Activated CD4-positive, alpha-beta T cell treated with anti-CD3 and anti-CD28 coated beads for 24 hours (primary cell): ENCODE results near the gene LRRC71.

ENCODE experiments used
- DNase-seq, 2 donors: peaks; one replicate each; pipeline ENCODE4 v3.0.0-alpha.2; 2020; ENCODE audit warnings: low read depth in 2 of 2

Gene LRRC71

DNA sequence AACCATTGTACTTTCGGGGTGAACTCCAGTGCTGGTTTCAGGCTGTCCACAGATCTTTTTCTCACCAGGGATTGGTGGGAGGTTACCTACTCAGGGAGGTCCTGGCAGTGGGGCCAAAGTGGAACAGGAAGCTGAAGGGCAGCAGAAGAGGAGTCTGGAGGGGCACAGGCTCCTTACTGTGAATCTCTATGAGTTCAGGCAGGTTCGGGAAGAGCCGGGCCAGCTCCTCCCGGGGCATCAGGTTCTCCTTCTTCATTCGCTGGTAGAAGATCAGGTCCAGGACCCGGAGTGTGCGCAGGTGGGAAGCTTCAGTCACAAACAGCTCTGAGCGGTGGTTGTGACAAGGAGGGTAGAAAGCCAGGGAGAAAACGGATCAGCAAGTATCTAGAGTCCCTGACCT lies 26.7 kb downstream of the LRRC71 start:
- no peak for DNase-seq

DNA sequence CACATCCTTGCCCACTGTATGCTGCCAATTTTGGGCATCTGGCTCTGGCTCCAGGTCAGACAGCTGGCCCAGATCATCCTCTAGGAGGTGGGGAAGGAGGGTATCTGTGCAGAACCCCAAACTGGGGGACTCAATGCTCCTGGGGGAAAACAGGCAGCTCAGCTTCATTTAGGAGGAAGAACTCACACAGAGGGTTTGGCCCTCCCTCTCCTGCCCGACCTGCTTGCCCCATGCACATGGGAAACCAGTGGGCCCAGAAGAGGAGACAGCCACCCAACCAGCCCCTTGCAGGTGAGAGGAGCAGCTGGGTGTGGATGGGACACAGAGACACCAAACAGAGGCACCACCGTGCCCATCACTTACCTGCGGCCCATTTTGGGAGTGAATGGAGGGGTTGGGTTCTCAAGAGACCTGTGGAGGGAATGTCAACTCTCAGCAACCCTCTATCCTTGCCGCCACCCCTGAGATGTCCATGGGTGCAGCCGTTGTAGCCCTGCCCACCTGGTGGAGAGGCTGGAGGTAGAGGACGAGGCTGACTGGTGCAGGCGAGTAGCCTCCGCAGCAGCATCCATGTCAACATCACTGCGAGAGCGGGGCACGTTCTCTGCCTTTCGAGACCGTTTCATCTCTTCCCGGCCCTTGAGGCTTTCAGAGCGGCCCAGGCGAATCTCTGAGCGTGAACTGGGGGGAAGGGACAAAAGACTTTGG lies 27.5 kb downstream of the LRRC71 start:
- no peak for DNase-seq

DNA sequence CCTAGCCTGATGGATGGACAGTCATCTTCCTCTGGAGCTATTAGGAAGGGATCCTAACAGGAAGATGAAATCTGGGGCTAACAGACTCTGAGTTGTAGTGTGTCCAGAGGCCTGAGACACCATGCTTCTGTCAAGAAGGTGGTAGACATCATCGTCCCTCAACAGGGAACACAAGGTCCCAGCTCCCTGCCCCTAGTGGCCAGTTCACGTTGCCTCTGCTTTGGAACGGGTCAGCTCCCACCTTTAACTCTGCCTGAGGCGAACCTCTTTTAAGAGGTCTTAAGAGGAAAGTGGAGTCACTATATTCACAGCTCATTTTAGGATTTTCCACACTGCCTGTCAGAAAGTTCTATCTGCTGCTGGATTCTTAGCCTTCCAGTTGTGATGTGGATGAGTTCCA lies 28.3 kb downstream of the LRRC71 start:
- no peak for DNase-seq

- no peak for DNase-seq
These were observed 28.7 kb downstream of the LRRC71 start for GRCh38 chr1:156949127-156949526.

GRCh38 chr1:156951371-156951770 lies 30.9 kb downstream of the LRRC71 start:
- no peak for DNase-seq

DNA sequence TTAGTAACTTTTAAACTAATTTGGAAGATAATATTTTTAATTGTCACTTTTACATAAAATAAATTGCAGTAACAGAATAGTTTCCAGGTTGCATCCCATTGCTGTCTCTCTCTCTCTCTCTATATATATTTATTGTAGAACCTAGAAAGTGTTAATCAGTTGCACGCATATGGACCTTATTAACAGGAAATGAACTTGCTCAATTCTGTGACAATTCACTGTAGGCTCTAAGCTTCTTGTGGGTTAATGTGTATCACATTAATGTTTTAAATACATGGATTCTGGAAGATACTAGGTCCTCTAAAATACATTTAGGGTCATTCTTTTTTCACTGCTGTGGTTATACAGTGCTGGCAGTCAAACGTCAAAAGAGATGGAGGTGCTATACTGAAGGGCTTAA lies 33.1 kb downstream of the LRRC71 start:
- no peak for DNase-seq

GRCh38 chr1:156956333-156956732 lies 35.9 kb downstream of the LRRC71 start:
- DNase-seq = no peak

GRCh38 chr1:156957634-156958033 lies 37.2 kb downstream of the LRRC71 start:
- no peak for DNase-seq

DNA sequence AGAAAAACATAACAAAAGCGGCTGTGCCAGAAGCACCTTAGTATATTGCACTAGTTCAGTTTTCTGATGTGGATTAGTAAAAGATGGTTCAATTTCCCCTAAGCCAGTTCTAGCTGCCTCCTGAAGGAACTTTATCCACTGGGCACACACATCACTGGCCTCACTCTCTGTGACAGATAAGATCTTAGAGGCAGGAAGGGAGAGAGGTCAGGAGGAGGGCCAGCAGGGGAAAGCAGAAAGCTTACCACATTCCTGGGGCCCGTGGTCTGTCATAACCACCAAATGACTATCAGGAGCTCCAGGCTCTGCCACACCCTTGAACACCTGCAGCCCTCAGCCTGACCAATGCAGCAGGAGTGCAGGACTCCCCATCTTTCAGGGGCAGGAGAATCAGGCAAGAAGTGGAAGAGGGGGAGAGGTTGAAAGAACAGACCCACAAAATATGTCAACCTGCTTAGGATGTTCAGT lies 37.8 kb downstream of the LRRC71 start:
- DNase-seq = no peak

DNA sequence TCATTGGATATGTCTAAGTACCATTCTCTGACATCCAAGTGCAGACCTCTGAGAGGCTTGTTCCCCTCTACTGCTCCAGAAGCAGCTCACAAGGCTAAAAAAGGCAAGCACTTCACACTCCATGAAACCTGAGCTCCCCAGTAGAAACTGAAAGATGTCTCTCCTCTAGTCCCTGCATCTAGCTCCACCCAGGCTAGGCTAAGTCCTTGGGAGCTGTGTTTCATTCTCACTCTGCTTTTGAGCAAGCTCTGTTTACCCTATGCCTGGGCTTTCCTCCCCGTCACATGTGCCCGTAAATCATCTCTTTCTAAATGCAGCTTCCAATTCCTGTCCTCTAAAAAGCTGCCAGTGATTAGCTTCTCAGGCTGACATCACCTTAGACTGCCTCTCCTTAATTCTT lies 39.0 kb downstream of the LRRC71 start:
- no peak for DNase-seq

DNA sequence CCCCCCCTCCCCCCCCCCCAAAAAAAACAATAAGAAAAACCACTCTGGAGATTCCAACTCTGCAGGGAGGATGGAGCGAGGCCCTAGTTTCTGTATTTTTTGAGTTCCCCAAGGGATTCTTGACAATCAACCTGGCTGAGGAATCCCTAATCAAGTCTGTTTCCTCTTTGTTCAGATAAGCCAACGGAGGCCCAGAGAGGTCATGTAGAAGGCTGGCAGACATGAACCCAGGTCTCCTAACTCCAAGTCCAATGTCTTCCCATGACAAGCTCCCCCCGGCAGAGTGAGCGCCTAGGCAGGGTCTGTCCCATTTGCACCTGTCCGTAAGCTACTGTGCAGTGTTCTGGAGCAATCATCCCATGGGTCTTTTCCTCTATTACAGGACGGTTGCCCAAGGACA lies 39.5 kb downstream of the LRRC71 start:
- DNase-seq = no peak

DNA sequence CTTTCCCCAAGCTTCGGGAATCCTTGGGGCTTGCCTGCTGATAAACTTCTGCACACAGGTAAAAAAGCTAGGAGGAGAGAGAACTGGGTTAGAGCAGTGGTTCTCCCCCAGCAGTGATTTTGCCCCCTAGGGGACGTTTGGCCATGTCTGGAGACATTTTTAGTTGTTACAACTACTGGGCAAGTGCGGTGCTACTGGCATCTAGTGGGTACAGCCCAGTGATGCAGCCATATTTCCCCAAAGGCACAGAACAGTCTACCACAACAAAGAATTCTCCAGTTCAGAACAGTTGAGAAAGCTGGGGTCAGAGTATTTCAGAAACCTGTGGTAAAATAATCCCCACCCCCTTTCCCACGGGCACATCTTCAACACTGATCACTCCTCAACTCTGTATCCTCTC lies 41.3 kb downstream of the LRRC71 start:
- DNase-seq = peak in 1 of 2 donors; percentile 9

DNA sequence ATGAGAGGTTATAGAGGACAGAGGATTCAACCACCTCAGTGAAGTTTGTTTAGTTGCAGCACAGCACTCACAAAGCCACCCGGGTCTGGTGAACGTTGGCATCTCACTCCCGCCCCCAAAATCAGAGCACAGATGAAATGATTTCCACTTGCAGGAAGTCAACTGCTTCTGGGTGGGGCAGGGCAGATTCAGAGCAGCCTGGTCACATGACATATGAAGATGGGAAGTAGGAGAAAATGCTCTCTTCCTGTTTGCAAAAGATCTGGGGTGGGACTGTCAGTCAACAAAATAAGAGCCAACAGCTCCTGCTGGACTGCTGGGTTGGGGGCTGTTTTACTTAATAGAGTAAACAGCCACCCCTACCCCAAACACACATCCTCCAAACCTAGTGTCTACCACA lies 43.2 kb downstream of the LRRC71 start:
- DNase-seq = peak; percentile 3 to 7

DNA sequence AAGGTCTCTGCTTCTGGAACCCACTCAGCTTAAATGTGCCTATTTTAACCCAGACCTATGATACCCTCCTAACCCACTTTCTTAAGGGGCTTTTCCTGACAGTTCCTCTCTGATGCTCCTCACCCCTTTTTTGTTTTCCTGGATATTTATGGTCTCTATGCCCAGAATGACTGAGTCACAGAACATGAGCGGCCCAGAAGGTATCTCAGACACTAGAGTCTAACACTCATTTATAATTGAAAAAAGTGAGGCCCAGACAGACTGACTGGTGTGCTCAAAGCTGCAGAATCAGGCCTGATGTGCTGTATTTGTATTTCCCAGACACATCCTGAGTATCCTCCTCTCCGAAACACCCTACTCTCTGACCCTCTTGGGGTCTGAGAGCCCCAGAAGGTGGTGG lies 44.0 kb downstream of the LRRC71 start:
- DNase-seq = no peak

GRCh38 chr1:156969496-156969895 lies 49.1 kb downstream of the LRRC71 start:
- DNase-seq = no peak

GRCh38 chr1:156970017-156970416 lies 49.6 kb downstream of the LRRC71 start:
- no peak for DNase-seq

- DNase-seq = no peak
These were observed 53.0 kb downstream of the LRRC71 start for GRCh38 chr1:156973417-156973816.

DNA sequence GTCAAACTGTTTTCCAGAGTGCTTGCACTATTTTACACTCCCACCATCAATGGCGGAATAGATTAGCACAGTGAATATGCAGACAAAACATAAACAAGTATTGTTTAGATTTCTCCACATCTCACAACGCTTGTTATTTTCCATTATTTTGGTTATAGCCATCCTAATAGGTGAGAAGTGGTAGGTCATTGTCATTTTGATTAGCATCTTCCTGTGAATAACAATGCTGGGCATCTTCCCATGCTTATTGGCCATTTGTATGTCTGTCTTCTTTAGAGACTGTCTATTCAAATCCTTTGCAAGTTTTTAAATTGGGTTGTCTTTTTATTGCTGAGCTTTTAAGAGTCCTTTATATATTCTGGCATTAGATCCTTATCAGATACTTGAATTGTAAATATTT lies 54.7 kb downstream of the LRRC71 start:
- DNase-seq = no peak

DNA sequence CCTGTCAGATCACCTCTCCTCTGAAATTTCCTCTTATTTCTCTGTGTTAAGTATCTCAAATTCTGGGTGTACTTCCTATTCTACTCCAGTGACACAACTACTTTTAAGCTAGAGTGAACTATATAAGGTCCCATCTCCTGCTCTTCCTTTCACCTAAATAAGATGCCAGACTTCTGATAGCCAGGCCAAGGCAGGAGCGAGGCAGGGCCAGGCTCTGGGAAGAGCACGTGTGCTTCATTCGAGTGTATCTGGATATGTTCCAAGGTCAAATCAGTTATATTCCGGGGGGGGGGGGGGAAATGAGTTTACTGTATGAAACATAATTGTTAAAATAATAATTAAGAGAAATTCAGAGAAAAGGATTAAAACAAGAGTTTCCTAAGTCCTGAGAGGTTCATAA lies 60.1 kb downstream of the LRRC71 start:
- DNase-seq = no peak
